Measurements from ENCODE around the gene HMGXB4.

The HMGXB4 gene

GRCh38 chr22:35337932-35338331 lies 80.6 kb downstream of the HMGXB4 start:
- no peak for DNase-seq (ENCODE audit: low read depth)
- TF ChIP-seq, protein P1, sequence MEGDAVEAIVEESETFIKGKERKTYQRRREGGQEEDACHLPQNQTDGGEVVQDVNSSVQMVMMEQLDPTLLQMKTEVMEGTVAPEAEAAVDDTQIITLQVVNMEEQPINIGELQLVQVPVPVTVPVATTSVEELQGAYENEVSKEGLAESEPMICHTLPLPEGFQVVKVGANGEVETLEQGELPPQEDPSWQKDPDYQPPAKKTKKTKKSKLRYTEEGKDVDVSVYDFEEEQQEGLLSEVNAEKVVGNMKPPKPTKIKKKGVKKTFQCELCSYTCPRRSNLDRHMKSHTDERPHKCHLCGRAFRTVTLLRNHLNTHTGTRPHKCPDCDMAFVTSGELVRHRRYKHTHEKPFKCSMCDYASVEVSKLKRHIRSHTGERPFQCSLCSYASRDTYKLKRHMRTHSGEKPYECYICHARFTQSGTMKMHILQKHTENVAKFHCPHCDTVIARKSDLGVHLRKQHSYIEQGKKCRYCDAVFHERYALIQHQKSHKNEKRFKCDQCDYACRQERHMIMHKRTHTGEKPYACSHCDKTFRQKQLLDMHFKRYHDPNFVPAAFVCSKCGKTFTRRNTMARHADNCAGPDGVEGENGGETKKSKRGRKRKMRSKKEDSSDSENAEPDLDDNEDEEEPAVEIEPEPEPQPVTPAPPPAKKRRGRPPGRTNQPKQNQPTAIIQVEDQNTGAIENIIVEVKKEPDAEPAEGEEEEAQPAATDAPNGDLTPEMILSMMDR (IDR thresholded peaks at IDR 0.05; ENCODE audit: insufficient read depth, low read depth, low read length, missing control alignments), result no peak
- no peak overlapping the region for H3K4me3 ChIP-seq (ENCODE audit: low read length)

DNA sequence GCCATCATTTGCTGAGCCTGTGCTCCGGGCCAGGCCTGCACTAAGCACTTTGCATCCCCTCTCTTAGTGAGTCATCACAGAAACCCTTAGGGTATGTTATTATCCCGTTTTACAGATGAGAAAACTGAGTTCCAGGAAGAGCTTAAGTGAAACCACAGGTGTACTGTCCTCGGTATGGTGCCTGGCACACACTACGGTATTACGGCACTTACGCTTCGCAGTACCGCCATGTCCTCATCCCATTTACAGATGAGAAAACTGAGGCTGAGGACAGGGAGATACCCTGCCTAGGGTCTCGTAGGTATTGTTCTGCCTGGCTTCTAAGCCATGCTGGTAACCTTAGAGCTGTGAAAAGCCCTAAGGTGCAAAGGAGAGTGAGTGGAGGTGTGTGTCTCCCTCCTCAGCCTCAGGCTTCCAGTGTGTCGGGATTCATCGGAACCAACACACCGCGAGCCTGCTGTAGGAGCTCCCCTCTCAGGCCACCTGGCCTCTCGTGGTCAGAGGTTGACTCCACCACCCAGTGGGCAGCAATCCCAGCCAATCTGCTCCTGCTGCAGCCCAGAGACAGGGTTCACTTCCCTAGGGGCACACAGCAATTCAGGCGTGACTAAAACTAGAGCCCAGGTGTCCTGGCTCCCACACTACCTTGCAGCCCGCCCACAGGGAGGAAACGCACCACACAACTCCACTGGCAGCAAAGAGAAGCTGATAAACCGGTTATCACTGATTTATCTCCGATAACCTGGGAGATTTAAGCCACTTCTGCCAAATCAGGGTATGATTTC lies 84.0 kb downstream of the HMGXB4 start:
- DNase-seq (ENCODE audit: low read depth), result no peak
- TF ChIP-seq, protein P1 (IDR thresholded peaks at IDR 0.05; ENCODE audit: insufficient read depth, low read depth, low read length, missing control alignments), result no peak
- H3K4me3 ChIP-seq (ENCODE audit: low read length), result no peak overlapping the region

GRCh38 chr22:35342390-35342789 lies 85.1 kb downstream of the HMGXB4 start:
- TF ChIP-seq, protein P1 (IDR thresholded peaks at IDR 0.05; ENCODE audit: insufficient read depth, low read depth, low read length, missing control alignments), result no peak
- no peak for DNase-seq (ENCODE audit: low read depth)
- no peak overlapping the region for H3K4me3 ChIP-seq (ENCODE audit: low read length)

DNA sequence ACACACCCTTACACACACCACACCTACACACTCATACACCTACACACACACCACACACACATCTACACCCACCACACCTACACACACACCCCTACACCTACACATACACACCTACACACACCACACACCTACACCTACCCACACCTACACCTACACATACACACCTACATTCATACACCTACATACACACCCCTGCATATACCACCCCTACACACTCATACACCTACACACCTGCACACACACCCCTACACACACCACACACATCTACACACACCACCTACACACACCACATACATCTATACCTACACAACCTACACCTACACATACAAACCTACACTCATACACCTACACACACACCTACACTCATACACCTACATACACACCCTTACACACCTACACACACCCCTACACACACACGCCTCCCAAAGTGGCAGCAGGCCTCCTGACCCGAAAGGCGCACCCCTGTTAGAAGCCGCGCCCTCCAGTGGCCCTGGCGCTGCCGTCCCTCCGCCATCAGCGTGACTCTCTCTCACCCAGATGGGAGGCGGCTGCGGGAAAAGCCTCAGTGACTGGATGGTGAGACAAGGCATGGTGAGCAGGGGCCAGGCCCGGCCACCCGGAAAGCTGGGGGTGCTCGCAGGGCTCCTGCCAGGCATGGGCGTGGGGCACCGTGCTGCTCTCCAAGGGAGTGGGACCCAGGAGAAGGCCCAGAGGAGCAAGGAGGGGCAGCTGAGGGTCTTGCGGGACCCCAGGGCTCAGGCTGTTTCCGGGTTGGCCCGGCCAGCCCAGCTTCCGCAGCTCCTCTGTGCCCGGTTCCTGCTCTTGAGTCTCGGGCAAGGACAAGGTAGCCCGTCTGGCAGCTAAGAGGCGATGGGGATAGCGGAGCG lies 86.6 kb downstream of the HMGXB4 start:
- no peak for DNase-seq (ENCODE audit: low read depth)
- no peak overlapping the region for H3K4me3 ChIP-seq (ENCODE audit: low read length)
- TF ChIP-seq, protein P1 (IDR thresholded peaks at IDR 0.05; ENCODE audit: insufficient read depth, low read depth, low read length, missing control alignments), result no peak

GRCh38 chr22:35344956-35345690 lies 87.8 kb downstream of the HMGXB4 start:
- no peak overlapping the region for H3K4me3 ChIP-seq (ENCODE audit: low read length)
- no peak for DNase-seq (ENCODE audit: low read depth)
- TF ChIP-seq, protein P1 (IDR thresholded peaks at IDR 0.05; ENCODE audit: insufficient read depth, low read depth, low read length, missing control alignments), result no peak
